Measurements from ENCODE around the gene LIPT1. TPM values are rescaled to one million over a fixed set of nuclear protein-coding genes. Genes with fewer than 3 reads are reported as not detected.
A peak's percentile ranks its signal among the peaks of the same experiment; 100 is the strongest.
"Not testable (repeated sequence)": the region's sequence is repeated elsewhere in the genome, so short reads cannot be mapped to it uniquely, and the experiment has no call there.

LIPT1 gene
- 5.8 TPM for total RNA-seq (ENCODE audit: insufficient read depth, low replicate concordance)

DNA sequence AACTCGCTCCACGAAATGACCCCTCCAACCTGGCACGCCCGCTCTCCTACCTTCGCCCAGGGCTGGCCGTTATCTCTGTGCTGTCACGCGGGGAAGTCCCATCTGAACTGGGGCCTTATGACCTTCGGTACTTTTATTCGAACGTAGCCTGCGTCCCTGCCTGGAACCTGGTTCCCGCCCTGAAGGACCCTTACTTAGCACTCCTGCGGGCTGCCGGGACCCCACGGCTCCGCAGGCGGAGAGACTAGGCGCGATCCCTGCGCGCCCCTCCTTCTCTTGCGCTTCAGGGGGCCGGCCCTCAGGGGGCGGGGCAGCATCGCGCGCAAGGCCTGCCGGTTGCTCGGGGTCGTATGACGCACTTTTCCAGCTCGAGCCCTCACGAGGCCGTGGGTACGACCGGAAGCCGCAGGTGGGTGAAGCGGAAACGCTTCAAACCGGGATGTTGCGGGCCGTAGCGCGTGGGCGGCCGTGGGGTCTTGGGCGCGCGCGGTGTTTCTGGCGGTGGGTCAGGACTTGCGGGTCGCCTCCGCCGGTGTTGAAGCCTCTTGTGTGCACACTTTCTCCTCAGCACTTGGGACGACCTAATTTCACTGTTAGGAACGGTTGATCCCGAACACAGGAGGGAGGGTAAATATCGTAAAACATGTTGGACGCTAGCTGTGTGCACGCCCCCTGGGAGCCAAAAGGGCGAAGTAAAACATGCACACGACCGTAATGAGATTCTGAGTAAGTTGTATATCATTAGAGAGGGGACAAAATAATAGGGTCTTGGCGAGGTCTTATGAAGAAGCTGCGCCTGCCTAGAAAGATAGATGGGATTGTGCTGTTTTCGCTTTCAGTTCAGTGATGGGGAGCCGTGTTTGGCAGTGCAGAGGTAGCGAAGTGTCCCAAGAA is at the start of gene LIPT1, which contains the start of gene TSGA10:
LIPT1 (plus strand) TSS at position 325 of the 894 bp plus-strand sequence. CDS start 6,991 bp downstream, outside the sequence.
TSGA10 (minus strand) TSS at position 300 of the 894 bp plus-strand sequence. CDS start 45,503 bp downstream, outside the sequence.
- DNase-seq (ENCODE audit: low spot score), result peak; percentile 96

DNA sequence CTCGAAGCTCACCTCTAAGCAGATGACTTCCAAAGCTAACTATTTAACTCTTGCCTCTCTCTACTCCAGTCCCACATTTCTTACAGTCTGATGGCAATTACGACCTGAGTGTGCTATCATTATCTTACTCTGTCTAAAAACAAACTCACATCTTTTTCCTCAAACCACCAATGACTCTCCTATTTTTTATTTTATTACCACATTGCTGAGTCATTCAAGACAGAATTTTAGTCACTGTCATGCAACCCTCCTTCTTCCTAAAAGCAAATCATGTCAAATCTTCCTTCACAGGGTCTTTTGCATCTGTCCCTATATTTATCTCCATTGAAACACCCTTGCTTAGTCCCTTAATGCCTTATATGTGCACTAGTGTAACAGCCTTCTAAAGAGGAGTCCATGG is 47.9 kb upstream of the LIPT1 start:
- no peak for DNase-seq (ENCODE audit: low spot score)

DNA sequence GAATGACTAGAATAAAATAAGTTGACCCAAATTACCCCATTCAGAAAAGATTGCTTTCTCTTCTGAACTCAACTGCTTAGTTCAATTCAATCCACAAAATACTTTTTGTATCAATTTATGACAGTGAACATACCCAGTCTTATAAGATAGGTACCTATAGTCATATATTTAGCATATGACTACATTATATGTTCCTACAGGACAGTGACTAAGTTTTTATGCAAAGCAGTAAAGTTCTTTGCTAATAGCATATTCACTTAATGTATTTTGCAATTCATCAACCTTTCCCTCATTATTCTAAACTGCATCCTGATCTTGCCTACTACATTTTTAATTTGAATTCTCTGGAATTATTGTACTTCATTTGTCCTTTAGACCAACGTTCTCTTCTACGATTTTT is 43.5 kb upstream of the LIPT1 start:
- DNase-seq (ENCODE audit: low spot score), result no peak

DNA sequence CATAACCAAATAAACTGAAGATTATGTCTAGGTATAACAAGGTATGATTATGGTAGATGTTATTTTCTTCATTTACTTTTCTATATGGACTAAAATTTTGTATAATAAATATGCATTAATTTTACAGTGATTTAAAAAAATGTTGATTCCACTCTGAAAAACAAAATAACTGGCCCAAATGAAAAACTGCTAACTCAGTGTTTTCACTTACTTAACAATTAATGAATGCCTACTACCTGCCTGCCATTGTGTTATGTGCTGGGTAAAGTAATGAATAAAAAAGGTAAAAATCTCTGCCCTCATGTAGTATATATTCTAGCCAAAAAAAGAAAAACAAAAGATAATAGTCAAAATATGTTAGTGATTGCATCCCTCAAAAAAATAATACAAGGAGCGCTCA is 42.8 kb upstream of the LIPT1 start:
- DNase-seq (ENCODE audit: low spot score), result no peak

- no peak for DNase-seq (ENCODE audit: low spot score)
Measured at GRCh38 chr2:99112617-99113016, 42.1 kb upstream of the LIPT1 start.

DNA sequence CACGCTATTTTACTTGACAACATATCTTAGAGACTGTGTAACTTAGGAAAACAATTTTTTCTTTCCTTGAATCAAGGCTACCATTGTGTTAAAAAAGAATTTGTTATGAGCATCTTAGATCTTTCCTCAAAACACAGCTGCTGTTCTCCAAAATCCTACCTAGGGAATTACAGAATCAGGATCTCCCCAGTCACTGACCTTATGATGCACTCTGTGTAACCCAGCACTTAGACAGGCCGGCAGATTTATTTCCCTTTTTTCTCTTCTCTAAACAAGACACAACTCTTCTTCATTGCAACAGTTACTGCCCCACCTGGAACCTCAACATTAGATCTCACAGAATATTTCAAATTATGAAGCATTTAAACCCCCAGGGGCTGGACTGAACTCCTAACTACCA is 26.8 kb upstream of the LIPT1 start:
- no peak for DNase-seq (ENCODE audit: low spot score)

DNA sequence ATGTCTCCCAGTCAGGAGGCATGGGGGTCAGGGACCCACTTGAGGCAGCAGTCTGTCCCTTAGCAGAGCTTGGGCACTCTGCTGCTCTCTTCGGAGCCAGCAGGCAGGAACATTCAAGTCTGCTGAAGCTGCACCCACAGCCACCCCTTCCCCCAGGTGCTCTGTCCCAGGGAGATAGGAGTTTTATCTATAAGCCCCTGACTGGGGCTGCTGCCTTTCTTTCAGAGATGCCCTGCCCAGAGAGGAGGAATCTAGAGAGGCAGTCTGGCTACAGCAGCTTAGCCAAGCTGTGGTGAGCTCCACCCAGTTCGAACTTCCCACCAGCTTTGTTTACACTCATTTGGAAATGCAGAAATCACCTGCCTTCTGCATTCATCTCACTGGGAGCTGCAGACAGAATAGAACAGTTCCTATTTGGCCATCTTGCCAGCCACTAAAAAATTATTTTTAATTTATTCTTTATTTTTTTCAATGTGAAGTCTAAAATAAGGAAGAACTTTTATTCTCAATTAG is 19.7 kb upstream of the LIPT1 start:
- DNase-seq (ENCODE audit: low spot score), result not testable (repeated sequence)

GRCh38 chr2:99139003-99139402 is 15.8 kb upstream of the LIPT1 start:
- DNase-seq (ENCODE audit: low spot score), result no peak

DNA sequence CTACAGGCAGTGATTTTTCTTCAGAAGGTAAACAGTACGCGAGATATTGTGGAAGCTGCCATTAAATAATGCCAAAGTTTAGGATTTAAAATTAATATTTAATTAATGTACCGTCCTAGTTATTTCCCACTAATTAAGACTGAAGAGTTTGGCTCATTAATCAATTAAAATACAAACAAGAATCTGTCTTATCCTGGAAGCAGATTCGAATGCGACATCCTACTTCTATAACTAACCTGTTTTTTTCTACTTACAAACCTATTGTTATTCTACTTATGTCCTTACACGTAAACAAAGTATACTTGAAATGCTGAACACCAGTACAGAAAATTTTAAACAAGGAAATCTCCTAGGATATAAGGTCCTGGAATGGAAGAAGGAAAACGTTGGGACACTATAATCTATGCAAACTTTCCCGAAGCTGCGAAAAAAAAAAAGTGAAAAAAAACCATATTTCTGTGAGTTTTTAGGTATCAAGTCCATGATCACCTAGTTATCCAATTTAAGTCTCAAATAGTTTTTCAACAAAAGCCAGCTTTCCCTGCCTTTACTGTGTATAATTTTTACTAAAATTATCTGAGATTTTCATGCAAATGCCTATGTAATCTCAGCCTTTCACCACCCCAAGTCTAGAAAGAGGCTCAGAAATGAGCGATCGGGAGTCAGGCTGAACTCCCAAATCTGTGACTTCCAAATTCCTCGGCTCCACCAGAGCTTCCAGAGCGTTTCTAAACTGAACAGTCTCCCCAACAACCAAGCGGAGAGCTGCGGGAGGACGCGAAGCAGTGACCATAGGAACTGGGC is 14.5 kb upstream of the LIPT1 start:
- no peak for DNase-seq (ENCODE audit: low spot score)

- no peak for DNase-seq (ENCODE audit: low spot score)
Measured at GRCh38 chr2:99140860-99141109, 14.0 kb upstream of the LIPT1 start.

GRCh38 chr2:99141110-99142108 is 13.4 kb upstream of the LIPT1 start, which contains the start of gene C2orf15:
C2orf15 (plus strand) TSS chr2:99141707; CDS start chr2:99150559, 8,852 bp downstream.
- peak; percentile 95 for DNase-seq (ENCODE audit: low spot score)

DNA sequence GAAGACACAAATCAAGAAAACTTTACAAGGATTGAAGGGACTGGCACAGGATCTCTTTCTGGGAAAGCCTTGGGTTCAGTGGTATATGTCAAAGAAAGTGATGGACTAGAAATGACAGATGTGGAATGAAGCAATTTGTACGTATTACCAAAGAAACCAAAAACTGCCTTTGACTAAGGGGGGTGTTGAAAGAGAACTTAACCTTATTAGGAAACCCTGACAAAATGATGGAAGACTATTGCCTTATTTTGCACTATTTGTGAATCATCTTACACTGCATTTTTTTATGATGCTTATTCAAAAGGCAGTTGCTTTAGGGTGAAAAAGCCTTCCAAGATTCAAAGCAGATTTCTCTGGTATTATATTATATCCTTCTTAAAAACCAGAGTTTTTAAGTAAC is 4.1 kb upstream of the LIPT1 start:
- no peak for DNase-seq (ENCODE audit: low spot score)

DNA sequence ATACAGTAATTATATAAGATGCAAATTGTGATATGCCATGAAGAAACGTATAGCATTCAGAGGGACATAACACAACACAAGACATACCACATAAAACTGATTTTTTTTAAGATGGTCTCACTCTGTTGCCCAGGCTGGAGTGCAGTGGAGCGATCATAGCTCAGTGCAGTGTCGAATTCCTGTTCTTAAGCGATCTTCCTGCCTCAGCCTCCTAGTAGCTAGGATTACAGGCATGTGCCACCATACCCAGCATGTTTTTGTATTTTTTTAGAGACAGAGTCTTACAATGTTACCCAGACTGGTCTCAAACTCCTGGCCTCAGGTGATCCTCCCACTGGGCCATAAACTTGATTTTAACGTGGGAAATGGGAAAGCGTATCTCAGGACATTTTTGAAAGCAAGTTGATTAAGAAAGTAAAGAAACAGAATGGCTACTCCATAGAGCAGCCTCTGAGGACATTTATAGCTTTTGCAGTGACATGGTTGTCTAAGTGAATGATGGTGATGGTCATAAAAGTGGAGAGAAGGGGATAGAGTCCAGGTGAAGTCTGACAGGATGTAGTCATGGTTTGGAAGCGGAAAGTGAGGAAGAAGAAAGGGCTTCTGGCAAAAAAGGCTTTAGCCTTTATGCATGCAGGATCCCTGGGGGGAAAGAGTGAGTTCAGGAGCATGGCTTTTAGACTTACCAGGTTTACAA is 2.4 kb upstream of the LIPT1 start:
- no peak for DNase-seq (ENCODE audit: low spot score)

- no peak for DNase-seq (ENCODE audit: low spot score)
Measured at GRCh38 chr2:99153921-99154604, 704 bp upstream of the LIPT1 start.

- DNase-seq (ENCODE audit: low spot score), result no peak
Measured at GRCh38 chr2:99156891-99157290, 2.1 kb downstream of the LIPT1 start.

GRCh38 chr2:99158599-99158998 is 3.8 kb downstream of the LIPT1 start:
- DNase-seq (ENCODE audit: low spot score), result no peak

DNA sequence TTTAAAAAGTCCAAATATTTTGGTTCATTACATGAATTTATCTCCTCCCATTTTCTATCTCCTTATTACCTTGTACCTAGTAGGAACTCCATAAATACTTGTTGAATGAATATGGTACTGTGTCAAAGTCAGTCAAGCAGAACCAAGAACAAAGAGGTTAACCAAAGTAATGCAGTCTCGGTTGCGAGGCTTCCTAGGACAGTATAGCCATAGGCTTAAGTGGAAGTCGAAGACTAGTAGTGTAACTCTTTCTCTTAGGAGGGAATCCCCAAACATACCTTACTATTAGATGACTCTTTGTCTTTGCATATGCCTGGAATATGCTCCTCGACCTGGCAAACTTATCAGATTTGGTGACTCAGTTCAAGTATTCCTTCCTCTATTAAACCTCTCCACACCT is 4.8 kb downstream of the LIPT1 start:
- no peak for DNase-seq (ENCODE audit: low spot score)

GRCh38 chr2:99166218-99166617 is 11.5 kb downstream of the LIPT1 start:
- DNase-seq (ENCODE audit: low spot score), result no peak

DNA sequence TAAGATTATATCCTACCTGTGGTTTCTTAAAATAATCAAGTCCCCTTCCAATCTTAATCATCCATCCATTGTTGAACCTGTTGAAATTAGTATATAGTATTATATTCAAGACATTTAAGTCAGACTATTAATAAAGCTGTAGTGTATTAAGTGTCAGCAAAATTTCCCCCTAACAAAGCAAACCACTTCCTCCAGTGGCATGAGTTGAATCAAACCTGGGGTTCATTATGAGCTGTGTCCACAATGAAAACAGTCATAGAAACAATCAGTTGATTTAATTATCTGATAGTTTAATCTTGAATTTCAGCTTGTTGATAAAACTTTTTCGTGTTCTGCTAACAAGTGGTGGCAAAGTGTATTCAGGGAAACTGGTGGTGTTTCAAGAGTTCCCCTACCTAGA is 14.8 kb downstream of the LIPT1 start:
- DNase-seq (ENCODE audit: low spot score), result no peak
